NCI-H1436 treated with DMSO at 0.1 percent for 48 hours (cell line): ENCODE measurements around the gene PER1.

ENCODE experiments used
- DNase-seq: peaks from one replicate; lab custom pipeline; 2025; lab: John Stamatoyannopoulos, UW

PER1 gene

DNA sequence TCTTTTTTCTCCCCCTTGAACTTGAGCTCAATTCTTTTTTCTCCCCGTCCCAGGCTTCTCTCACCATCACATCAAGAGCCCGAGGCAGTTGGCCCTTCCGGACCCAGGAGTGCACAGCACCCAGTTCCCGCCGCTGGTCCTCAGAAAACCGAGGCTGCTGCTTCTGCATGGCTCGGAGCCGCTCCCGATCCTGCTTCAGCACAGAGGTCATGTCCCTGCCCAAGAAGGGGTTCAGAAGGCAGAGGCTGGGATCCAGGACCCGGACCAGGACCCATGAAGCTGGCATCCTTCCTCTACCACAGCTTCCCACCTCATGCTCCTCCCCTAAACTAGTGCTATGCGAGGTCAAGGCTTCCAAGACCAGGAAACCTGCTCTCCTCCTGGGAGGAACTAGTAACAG, 10.5 kb downstream of the PER1 start:
- no peak for DNase-seq

DNA sequence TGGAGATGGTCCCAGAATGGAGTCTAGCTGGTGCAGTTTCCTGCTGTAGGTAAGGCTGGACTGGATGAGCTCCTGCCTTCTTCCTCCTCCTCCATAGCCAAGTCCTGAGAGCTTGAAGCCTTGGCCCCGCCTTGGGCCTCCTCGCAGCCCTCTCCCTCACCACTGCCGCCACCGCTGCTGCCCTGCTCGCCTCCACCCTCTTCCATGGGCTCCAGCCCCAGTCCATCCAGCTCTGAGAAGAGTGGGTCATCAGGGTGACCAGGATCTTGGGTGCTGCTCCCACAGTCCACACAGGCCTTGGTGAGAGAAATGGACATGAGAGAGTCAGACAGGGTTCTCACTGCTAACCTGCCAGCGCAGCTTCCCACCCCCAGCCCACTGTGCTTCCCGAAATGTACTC, 11.2 kb downstream of the PER1 start:
- no peak for DNase-seq

DNA sequence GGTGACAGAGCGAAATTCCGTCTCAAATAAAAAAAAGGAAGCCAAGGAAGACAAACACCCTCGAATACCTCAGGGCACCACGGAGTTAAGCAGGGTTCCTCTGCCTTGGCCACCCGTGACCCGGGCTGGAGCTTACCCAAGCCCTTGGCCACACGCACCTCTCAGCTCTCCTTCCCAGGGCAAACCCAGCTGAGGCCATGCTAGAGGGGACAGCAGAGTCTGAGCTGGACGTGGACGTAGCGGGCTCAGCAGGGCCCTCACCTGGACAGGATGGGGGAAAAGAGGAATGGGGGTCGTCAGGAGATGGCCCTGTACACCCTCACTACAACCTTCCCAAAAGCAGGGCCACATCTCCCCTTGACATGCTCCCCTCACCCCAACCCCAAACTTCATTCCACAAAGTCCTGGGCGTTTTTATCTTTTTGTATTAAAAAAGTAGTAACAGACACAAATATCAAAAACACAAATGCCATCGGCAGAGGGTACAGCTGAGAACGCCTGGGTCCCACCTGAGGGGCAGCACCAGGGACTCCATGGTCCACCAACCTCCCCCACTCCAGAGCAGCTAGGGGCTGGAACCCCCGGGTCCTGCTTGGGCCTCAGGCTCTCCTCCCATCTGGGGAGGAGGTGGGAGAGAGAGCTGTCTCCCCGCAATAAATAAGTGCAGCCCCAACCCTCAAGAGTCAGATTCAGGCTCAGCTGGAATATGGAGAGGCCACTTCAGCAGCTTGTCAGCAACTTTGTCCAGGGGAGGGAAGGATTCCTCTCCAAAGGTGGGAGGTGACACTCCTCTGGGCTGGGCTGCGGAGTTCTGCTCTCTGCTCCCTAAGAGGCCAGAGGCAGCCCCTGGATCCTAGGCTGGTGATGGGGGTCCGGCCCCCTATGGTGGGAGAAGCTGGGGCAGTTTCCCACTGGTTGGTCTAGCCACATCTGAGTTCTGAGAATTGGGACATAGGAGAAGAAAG, 11.9 kb downstream of the PER1 start:
- DNase-seq: no peak

DNA sequence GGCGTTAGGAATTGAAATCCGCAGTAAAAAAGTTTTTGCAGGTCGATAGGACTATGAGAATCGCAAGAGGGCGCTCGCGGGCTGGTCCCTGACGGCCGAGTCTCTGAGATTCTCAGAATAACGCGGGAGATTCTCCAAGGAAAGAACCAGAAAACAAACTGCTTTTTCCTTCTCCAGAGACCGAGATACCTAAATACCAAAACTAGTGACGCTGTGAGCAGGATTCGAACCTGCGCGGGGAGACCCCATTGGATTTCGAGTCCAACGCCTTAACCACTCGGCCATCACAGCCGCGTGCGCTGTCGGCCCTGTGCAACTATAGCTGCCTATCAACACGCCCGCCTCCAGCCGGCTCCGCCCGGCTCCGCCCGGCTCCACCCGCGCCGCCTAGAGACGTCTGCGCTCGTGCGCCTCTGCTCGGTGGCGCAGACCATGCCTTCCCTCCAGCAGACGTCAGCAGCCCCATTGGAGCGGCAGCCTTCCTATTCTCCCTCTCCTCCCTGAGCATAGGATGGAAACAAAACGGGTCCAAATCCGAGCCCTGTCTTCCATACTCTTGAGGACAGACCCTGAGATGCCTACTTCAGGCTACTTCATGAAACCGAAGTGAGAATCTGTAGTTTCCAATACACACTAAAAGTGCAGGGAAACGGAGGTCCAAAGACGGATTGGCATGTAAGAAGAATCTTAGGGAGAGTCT, 13.4 kb downstream of the PER1 start:
- DNase-seq: peak; percentile 88

DNA sequence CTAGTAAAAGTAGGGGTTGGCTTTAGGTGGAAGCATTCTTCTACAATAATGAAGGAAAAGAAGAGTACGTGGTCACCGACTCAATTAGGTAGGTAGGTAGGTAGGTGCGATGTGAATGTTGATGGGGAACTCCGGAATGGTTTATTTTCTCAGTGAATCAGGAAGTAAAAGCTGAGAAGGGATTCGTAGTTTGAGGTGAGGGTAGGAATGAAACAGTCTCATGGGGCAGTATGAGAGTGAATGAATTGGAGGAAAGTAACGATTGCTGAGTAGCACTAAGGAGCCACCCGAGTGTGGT, 13.9 kb downstream of the PER1 start:
- no peak for DNase-seq

DNA sequence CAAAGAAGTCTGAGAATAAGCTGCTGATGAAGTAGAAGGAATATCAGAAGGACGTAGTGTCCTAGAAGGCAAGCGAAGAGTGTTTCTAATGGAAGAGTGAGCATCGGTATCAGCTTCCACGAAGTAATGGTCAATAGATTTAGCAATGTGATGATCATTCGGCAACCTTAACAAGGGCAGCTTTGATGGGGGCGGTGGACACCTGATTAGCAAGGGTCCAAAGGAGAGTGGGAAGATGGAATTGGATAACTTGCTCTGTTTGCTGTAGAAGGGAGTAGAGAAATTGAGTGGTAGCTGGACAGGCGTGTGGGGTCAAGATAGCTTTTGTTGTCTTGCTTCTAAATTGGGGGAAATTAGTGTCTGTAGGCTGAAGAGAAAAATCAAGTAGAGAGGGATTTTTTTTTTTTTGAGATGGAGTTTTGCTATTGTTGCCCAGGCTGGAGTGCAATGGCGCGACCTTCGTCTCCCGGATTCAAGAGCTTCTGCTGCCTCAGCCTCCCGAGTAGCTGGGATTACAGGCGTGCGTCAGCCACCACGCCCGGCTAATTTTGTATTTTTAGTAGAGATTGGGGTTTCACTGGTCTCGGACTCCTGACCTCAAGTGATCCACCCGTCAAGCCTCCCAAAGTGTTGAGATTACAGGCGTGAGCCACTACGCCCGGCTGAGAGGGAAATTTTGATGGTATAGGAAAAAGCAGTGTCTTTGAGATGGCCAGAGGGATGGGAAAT, 14.4 kb downstream of the PER1 start:
- no peak for DNase-seq

DNA sequence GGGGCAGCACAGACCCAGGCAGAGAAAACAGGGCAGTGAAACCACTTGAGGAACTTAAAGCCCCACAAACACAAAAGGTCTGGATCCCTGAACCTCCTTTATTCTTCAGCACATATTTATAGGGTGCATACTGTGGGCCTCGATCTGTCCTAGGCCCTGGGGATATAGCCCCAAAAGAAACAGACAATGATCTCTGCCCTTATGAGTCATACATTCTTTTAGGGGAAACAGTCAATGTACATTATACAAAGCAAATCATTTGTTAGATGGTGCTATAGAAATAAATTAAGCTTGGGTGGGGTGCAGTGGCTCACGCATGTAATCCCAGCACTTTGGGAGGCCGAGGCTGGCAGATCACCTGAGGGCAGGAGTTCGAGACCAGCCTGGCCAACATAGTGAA, 18.3 kb downstream of the PER1 start:
- no peak for DNase-seq

DNA sequence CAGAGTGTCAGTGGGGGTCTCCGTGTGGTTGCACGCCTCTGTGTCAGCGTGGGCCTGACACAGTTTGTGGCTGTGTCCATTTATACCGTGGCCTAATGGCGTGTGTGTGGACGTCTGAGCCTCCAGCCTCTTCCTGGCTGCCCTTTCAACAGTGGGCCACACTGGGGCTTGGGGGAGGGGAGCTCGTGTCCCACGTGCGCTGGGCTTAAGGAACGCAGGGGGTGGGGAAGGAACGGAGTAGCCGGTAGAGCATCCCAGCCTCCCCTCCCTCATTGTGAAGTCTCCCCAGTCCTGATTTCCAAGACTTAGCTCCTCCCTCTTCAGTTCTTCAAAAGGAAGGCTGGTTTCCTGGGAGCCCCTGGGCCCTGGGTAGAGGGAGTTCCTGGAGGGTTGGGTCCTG, 18.8 kb downstream of the PER1 start:
- DNase-seq: no peak

DNA sequence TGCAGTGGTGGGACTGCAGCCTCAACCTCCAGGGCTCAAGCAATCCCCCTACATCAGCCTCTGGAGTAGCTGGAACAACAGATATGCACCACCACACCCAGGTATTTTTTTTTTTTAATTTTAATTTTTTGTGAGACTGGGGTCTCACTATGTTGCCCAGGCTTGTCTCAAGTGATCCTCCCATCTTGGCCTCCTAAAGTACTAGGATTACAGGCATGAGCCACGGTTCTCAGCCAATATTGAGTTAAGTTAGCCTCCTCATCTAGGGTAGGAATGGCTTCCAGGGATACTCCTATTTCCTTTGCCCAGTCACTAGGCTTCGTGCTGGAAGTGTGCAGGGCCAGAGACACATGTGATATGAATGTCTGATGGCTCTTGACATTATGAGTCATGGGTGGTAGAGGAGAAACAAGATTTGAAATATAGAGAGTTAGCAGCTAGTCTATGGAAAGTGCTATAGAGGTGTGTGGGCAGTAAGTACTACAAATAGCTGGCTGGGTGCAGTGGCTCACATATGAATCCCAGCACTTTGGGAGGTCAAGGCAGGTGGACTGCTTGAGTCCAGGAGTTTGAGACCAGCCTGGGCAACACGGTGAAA, 20.3 kb downstream of the PER1 start:
- no peak for DNase-seq

DNA sequence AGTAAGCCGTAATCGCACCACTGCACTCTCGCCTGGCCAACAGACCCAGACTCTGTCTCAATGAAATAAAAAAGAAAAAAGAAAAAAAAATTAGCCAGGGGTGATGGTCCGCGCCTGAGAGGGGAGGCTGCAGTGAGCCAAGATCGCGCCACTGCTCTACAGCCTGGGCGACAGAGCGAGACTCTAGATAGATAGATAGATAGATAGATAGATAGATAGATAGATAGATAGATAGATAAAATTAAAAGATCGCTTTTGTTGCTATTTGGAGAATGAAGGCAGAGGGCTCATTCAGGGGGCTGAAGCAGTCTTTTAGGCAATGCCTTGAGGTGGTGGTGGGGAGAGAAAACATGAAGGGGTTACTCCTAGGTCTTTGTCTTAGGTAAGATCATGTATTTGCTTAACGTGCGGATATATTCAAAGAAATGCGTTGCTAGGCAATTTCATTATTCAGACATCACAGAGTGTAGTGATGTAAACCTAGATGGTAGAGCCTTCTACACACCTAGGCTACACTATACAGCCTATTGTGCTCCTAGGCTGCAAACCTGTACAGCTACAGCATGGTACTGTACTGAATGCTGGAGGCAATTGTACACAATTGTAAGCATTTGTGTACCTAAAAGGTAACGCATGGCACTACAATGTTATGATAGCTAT, 23.9 kb downstream of the PER1 start:
- DNase-seq: no peak

DNA sequence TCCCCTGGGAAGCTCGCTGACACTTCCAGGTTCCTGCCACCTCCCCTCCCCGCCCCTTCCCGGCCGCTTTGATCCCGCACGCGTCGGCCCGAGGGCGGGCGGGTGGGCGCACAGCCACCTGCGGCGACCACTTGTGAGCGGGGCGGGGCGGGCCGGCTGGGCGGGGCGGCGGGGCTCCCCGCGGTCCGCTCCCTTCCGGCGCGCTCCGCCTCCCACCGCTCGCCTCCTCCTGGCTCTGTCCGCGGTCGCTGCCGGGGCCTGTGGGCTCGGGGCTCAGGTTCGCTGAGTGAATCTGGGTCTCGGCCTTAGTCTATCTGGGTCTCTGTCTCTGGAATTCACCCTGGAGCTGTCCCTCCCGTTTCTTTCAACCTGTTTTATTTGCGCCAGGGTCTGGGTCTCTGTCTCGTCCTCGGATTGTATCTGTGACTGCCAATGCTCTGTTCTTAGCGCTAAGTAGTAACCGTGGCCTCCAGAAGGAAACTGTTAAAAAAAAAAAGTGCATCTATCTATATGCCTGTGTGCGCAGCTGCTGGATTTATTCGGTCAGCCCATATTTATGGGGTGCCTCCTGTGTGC, 25.6 kb downstream of the PER1 start:
- no peak for DNase-seq

DNA sequence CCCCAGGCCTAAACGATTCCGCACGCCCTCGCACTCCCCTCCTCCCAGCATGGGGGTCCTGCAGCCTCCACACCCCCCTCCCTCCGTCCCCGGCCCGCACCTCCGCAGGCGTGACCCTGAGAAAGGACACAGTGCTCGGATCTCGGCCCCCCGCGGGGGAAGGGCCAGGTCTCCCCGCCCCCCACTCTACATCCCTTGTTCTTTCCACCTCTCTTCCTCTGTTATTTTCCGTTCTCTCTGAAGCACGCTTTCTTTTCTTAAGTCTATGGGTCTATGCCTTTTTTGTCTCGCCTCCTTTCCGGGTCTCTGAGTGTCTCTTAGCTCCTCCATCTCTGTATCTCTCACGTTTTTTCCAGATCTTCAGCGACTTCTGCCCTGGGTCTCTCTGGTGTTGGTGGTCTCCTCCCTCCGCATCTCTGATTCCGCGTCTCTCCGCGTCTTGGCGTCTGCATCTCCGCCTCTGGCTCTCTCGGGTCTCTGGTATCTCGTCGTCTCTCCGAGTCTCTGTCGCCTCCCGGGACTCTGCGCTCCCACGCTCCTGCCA, 26.2 kb downstream of the PER1 start:
- no peak for DNase-seq

DNA sequence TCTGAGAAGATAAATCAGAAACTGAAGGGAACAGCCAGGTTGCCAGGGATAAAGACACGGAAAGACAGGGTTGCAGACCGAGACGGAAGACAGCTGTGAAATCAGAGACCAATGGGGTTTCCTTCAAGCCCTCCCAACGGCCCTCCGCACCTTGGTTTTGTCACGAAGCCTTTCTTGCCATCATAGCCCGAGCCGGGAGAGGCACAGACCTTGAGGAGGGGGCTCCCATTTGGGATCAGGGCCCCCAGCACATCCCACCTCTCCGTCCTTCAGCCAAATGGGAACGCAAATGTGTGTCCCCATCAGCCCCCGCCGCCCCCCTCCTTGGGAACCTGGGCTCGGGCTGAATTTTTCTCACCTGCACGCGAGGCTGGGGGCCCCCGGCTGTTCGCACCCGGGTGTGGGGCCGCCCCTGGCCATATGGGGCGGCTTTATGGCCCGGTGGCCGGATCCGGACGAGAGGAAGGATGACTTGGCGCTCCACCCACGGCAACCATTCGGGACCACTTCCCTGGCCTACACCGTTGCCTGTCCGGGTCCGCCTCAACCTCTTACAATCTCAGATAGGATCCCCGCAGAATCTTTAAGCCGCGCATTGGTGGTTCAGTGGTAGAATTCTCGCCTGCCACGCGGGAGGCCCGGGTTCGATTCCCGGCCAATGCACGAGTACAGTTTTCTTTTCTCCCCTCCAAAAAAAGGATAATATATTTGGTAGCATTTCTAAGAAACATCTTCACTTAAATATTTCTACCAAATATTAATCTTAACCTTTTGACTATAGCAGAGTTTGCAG, 26.9 kb downstream of the PER1 start:
- DNase-seq: no peak

DNA sequence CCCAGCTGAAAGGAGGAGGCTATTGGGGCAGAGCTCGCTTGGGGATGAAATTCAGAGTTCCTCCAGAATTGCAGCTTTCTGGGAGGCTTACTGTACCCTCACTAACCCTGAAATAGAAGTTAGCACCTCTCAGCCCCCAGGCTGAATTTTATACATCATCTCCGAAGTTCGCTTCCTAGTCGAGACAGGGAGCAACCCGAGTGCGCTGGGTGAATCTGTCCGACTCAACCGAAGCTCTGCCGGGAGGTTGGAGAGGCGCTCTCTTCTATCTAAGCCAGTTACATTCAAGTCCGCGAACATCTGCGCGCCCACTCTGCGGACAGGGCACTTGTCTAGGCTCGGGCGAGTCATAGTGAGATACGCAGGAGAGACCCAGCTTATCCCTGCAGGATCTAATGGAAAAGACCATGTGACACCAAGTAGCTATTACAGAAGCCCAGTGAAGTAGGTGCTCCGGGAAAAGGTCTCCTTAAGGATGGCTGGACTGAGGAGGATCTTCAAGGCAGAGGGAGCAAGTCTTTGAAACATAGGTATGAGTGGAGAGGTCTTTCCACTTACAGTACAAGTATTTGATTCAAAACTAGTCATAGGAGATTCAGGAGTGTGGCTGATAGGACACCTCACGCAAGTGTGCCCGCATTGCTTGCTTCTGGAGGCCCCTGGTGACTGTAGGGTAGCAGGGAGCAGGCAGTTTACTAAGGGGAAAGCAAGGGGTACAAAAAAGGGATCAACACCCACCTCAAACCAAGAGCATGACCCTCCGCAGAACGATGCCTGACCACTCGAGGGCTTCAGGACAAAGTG, 27.7 kb downstream of the PER1 start:
- no peak for DNase-seq

DNA sequence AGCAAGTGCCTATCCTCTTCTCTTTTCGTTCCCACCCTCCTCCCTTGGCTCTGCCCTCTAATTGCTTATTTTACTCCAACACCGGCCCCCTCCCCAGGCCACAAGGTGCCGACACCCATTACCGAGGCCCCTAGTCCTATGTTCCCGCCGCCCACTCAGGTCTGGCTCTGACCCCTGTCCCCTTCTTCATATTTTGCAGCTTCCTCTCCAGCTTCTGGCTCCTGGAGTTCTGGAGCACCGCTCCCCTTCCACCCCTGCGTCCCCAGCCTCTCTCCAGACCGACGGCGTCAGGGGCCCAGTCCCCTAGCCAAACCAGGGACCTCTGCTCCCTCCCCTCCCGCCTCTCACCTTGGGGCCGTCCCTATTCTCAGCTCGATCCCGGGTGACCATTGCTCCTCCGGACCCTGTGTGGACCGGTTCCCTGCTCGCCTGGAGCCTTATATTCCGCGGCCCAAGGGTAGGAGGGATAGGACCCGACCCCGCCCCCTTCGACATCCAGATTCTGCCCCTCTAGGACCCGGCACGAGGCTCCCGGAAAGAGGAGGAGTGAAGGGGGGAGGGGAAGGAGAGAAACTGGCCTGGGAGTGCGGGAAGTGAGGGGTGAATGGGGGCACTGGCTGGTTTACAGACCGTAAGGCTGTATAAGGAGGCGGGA, 28.4 kb downstream of the PER1 start, which contains the start of gene HES7:
Gene HES7 (minus strand): TSS at position 412 of the 655 bp plus-strand sequence. CDS start 22 bp downstream, at position 390.
- no peak for DNase-seq

DNA sequence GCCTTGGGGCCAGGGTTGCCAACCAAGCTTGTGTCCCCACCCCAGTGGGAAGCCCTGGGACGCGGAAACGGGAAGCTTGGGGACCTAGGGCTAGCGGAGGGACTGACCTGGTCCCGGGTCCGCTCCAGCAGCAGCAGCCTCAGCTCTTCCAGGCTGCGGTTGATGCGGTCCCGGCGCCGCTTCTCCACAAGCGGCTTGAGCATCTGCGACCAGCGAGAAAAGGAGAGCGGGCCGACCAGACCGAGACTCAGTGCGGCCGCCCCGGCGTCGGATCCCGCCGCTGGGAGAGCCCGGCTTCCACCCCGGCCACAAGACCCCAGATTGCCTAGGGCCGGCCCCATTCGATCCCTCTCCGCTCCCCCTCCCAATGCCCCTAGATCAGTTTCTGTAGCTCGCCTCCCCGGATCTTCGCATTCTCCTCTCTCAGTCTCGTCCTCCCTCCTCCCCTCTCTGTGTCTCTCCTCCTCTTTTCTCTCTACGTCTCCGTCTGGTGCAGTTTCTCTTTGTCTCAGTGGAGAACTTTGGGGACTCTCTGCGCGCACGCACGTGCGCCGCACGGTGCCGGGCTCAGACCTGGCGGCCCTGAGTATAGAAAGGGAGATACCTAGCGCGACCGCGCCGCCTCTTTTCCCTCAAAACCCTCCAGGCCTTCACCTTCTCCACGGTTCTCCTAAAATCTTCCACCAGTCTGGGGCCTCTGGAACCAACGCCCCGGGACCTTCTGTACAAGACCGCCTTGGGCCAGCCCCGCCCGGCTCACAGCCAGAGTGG, 29.1 kb downstream of the PER1 start:
- no peak for DNase-seq

DNA sequence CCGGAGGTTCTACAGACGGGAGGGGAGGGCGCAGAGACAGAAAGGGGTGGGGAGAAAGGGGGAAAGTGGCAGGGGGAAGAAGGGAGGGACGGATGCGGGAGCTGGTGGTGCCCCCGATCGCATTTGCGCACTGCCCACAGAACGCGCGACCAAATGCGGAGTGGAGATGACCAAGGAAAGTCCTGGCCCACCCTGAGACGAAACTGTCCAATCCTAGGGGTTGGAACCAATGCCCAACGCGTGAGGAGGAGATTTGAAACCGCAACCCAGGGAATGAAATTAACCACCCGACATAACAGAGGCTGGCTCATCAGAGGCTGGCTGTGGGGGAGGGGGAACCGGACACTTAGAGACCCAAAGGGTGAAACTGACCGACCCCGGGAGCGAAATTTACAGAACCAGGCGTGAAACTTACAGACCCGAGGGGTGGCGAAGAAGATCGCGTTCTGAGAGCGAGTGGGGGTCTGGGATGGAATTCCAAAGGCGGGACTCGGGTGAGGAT, 29.7 kb downstream of the PER1 start:
- DNase-seq: no peak
